ENCODE results near the gene SPATA6L.
A peak's percentile ranks its signal among the peaks of the same experiment; 100 is the strongest.

Gene SPATA6L, protein sequence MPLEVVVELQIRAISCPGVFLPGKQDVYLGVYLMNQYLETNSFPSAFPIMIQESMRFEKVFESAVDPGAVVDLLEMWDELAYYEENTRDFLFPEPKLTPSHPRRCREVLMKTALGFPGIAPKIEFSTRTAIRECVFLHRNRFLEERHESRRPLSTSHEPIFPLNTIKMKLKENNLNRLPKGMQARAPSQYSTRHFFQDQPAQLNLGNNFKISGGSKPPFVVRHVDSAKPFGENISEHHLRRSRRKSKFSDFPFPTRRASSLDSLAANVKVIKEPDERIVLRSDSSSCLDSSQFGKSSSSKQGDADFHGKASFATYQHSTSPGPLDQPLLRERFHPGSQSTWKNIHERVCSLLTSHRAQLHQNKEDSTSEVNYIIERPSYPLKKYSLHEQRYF

GRCh38 chr9:4666042-4666699 is at the start of gene SPATA6L:
Gene SPATA6L (minus strand): TSS chr9:4666480. CDS start chr9:4666250, 230 bp downstream.
- DNase-seq, result no peak

- DNase-seq, result no peak
These were observed 48.2 kb upstream of the SPATA6L start for GRCh38 chr9:4714266-4715016.

DNA sequence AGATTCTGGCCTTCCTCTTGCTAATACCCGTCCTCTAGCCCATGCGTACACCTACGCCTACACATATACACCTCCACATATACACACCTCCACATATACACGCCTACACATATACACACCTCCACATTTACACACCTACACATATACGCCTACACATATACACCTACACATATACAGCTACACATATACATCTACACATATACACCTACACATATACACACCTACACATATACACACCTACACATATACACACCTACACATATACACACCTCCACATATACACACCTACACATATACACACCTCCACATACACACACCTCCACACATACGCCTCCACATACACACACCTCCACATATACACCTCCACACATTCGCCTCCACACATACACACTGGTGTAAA is 47.6 kb upstream of the SPATA6L start:
- no peak for DNase-seq

GRCh38 chr9:4709380-4709779 is 43.1 kb upstream of the SPATA6L start:
- no peak for DNase-seq

DNA sequence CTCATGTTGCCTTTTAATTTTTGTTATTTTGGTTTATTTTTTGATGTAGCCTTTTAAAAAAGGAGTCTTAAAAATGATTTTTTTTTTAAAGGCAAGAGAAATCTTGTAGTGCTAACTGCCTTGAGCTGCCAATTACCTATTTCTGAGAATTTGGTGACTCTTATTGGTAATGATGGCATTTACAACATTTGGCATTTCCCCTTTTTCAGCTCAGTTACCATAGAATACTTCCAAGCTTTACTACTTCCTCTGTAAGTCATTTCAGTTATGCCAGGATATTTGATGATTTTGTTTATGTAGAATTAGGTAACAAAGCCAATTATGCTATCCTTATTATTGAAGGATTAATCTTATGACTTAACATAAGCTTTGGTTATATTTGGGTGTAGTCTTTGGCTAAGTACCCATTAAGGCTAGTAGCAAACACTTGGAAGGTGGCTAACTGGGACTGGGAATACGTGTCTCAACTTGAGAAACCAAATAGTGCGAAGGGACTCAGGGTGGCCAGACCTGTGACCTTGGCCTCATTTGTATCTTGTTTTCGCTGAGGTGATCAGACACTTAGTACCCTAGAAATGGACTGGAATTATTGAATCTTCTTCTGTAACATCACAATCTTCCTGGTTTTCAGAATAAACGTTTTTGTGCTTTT is 40.8 kb upstream of the SPATA6L start:
- DNase-seq, result peak; percentile 66 to 70

DNA sequence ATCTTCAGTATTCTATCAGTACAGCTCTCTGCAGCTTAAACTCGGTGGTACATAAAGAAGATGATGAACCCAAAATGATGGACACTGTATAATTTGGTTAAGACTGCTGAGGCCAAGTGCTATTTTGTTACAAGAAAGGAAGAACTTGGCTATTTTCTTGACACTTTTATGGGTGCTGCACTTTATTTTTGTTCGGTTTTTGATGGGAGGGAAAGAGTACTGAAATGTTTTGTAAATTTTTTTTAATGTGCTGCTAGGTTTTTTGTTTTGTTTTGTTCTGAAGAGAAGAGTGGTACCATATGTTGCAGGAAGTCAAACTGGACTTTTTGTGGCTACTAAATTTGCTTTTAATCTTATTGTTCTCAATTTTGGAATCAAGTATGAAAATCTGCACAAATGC is 39.7 kb upstream of the SPATA6L start:
- no peak for DNase-seq

- no peak for DNase-seq
These were observed 37.8 kb upstream of the SPATA6L start for GRCh38 chr9:4704129-4704528.

DNA sequence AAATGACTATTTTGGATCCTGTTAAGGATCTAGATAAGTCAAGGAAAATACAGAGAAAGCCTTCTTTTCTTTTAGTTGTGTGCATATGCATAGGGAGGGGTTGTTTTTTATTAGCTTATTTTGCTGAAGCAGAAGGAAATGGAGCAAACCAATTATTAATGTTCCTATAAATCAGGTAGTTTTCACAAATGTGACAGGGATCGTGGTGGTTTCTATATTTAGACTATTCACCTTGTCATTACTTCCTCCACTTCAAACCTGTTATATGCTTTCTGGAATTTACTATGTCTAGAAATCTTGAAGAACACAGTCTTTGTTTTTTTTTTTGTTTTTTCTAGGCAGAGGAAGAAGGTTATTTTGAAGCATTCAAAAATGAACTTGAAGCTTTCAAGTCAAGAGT is 35.2 kb upstream of the SPATA6L start:
- no peak for DNase-seq

GRCh38 chr9:4700932-4701331 is 34.7 kb upstream of the SPATA6L start:
- no peak for DNase-seq

GRCh38 chr9:4700091-4700490 is 33.8 kb upstream of the SPATA6L start:
- no peak for DNase-seq

DNA sequence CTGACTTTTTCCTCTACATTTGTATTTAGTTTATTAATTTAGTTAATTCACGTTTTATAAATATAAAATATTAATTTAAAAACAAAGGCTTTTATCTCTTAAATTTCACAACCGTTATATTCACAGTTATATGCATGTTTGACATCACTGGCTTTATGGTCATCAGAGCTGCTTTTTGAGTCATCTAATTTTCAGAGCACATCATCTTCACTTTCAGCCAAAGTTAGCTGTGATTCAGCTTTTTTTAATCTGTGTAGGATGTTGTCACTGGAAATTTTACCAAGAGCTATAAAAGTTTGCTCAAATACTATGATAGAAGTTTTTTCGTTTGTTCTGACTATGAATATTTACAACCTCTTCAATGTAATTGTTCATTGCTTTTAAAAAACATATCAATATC is 25.5 kb upstream of the SPATA6L start:
- DNase-seq, result no peak

GRCh38 chr9:4690144-4690543 is 23.9 kb upstream of the SPATA6L start:
- DNase-seq, result no peak

GRCh38 chr9:4689687-4690104 is 23.4 kb upstream of the SPATA6L start:
- no peak for DNase-seq

GRCh38 chr9:4689021-4689420 is 22.7 kb upstream of the SPATA6L start:
- DNase-seq, result no peak

DNA sequence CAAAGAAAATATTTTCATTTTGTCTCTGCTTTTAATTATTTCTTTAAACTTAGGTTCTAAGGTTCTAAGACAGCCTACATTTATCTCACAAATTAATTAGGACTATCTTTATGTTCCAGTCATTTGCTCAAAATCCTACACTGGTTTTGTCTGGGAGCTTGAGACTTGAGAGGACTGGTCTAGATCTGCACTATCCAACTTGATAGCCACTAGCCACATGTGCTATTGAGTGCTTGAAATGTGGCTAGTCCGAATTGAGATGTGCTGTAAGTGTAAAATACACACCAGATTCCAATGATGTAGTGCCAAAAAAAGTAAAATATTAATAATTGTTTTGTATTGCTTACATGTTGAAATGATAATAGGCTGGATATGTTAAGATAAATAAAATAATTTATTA is 20.3 kb upstream of the SPATA6L start:
- DNase-seq, result no peak

- DNase-seq, result no peak
These were observed 19.8 kb upstream of the SPATA6L start for GRCh38 chr9:4686112-4686511.

DNA sequence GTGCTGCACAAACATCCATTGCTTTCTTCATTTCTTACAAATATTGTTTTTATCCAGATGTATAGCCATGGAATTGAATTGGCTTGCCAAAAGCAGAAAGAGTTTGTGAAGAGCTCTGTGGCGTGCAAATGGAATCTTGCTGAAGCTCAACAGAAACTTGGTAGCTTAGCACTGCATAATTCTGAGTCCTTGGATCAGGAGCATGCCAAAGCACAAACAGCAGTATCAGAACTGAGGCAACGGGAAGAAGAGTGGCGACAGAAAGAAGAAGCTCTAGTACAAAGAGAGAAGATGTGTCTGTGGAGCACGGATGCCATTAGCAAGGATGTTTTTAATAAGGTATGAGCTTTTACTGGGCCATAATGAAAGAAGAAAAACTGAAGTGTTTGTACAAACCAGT is 18.5 kb upstream of the SPATA6L start:
- no peak for DNase-seq

GRCh38 chr9:4680750-4681149 is 14.5 kb upstream of the SPATA6L start:
- DNase-seq, result peak; percentile 14 to 24

DNA sequence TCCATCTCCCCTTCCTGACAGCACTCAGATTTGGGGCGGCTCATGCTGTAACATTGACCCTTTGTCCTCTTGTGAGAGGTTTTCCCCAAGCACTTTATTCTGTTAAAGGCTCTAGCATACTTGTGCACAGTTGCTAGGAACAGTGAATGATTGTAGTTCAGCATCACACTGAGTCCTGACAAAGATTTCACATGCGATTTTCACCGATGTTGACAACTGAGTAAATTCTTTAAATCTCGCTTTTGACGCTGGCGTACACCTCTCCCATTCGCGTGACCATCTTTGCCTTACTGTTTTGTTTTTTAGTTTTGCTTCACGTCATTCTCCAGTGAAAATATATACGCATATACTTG is 13.9 kb upstream of the SPATA6L start:
- no peak for DNase-seq

DNA sequence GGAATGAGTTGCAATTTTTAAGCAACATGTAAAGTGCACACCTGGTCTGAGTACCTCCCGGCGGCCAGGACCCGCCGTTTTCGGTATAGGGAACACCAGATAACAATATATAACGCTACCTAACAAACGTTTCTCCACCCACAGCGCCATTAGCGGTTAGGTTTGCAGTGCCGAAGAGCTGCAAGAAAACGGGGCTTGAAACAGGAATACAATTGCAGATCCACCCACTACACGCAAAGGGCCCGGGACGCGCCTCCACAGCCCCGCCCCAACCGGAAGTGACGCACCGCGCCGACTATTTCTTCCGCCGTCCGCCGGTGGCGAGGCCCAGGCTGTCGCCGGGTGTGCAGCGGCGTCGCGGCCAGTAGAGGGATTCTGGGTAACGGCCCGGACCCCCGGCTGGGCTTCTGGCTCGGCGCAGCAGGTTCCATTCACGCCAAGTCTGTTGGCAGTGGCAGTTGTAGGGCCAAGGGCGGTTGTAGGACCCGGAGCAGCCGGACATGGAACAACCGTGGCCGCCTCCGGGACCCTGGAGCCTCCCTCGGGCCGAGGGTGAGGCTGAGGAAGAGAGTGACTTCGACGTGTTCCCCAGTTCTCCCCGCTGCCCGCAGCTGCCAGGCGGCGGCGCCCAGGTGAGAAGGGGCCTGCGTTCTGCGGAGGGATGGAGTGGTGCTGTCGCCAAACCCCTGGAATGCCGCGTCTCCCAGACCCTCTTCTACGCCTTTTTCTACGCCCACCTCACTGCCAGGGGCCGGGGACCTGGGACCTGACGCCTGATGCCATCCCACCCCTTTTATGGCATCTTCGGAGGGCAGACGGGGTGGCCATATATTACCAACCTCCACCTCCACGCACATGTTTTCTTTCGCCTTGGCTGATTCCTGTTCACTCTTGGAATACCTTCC is 13.2 kb upstream of the SPATA6L start, which contains the start of gene CDC37L1:
Gene CDC37L1, plus strand, starts transcription at position 302 of the 905 bp plus-strand sequence. Its CDS starts 199 bp downstream, at position 501.
- peak; percentile 92 to 94 for DNase-seq

GRCh38 chr9:4678679-4679267 is 12.5 kb upstream of the SPATA6L start:
- DNase-seq, result peak; percentile 47 to 56

DNA sequence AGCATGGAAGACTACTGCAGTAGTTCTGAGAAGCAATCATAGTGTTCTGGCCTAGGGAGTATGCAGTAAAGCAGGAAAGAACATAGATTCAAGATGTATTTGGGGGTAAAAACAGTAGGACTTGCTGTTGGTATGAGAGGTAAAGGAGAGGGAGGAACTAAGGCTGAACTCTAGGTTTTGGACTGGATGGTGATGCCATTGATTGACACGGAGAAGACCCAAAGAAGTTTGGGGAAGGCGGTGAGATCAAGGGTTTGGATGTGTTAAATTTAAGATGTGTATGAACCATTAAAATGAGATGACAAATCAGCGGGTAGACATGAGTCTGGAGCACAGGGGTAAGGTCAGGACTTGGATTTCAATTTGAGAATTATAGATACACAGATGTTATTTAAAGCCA is 11.1 kb upstream of the SPATA6L start:
- no peak for DNase-seq
